Right lobe of liver (tissue), 4 donors: ENCODE measurements around the gene CORO2B.

Experiments used
- CTCF ChIP-seq, 4 donors: fragments of 200-600 bp in 3 of 4; fragments of 450-650 bp in 1 of 4; IDR thresholded peaks; one replicate each; pipeline versions ENCODE4 v1.5.1 to v1.8.0; 2016 to 2022; ENCODE audit warnings: antibody characterized with exemption in 4 of 4, mild to moderate bottlenecking in 2 of 4
- POLR2A ChIP-seq: fragments of 450-650 bp; IDR thresholded peaks from one replicate; pipeline ENCODE4 v1.6.1; 2017; ENCODE audit warnings: antibody characterized with exemption, mild to moderate bottlenecking
- donor health status: DM: no; HTN: no; CAD: no.
- donor health status: DM: no; HTN: no; CAD: no.
- donor health status: DM: no; HTN: yes; CAD: no.

- no peak for TF ChIP-seq CTCF (IDR thresholded peaks at IDR 0.05)
- no peak for TF ChIP-seq POLR2A
These were observed 153.7 kb downstream of the CORO2B start for GRCh38 chr15:68732451-68732850.
